ENCODE measurements around the gene GRN. TPM values are rescaled to one million over a fixed set of nuclear protein-coding genes. Genes with fewer than 3 reads are reported as not detected.
A peak's percentile ranks its signal among the peaks of the same experiment; 100 is the strongest.
"Not testable (repeated sequence)": the region's sequence is repeated elsewhere in the genome, so short reads cannot be mapped to it uniquely, and the experiment has no call there.

The GRN gene
- total RNA-seq, 4 donors from 2014 or later, result 101 to 178 (median 120) TPM

- Histone ChIP-seq H3K4me1 (no peaks in the 10 kb centered on the region), H3K9me3 (no peaks in the 10 kb centered on the region), H3K27ac (no peak overlapping the region), H3K4me3 (no peak overlapping the region), H3K27me3 (no peaks in the 10 kb centered on the region), H3K36me3 (no peaks in the 10 kb centered on the region)
- TF ChIP-seq CTCF (IDR thresholded peaks at IDR 0.05), result no peak
- no peak for TF ChIP-seq POLR2A (IDR thresholded peaks at IDR 0.05)
- no peak for DNase-seq
- intact Hi-C loops (cut with DNase I; ENCODE audit: low total_unique reads), result no loop called here
Observed at GRCh38 chr17:44335968-44336367, 9.1 kb upstream of the GRN start.

DNA sequence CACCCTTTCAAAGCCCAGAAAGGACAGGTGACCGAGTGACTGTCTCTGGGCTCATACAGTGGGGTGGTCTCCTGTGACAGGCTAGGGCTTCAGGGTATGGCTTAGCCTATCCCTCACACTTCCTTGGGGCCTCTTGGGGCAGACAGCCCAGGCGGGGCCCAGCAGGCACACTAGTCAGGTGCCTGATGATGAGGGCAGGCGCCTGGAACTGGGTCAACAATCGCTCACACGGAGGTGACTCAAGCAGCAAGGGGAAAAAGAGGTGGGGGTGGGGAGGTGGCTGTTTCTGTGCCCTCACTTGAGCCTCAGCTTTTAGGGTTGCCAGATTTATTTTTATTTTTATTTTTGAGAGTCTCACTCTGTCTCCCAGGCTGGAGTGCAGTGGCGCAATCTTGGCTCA lies 6.4 kb upstream of the GRN start:
- intact Hi-C loops (cut with DNase I; ENCODE audit: low total_unique reads), result no loop called here
- no peak for DNase-seq
- no peaks in the 10 kb centered on the region for H3K36me3 ChIP-seq
- H3K4me3 ChIP-seq, result no peak overlapping the region
- no peaks in the 10 kb centered on the region for H3K4me1 ChIP-seq
- TF ChIP-seq CTCF (IDR thresholded peaks at IDR 0.05) (no peak), POLR2A (IDR thresholded peaks at IDR 0.05) (no peak)
- no peaks in the 10 kb centered on the region for H3K27me3 ChIP-seq
- H3K9me3 ChIP-seq, result no peaks in the 10 kb centered on the region
- no peak overlapping the region for H3K27ac ChIP-seq

- H3K4me3 ChIP-seq; DNase-seq; intact Hi-C loops (cut with DNase I; ENCODE audit: low total_unique reads); H3K4me1 ChIP-seq; H3K27ac ChIP-seq; H3K36me3 ChIP-seq; H3K9me3 ChIP-seq; H3K27me3 ChIP-seq: not testable (repeated sequence)
Observed at GRCh38 chr17:44340553-44340952, 4.5 kb upstream of the GRN start.

GRCh38 chr17:44343510-44344209 lies 1.4 kb upstream of the GRN start:
- Histone ChIP-seq H3K9me3 (no peaks in the 10 kb centered on the region), H3K36me3 (no peaks in the 10 kb centered on the region), H3K27ac (no peak overlapping the region), H3K4me3 (no peak overlapping the region), H3K4me1 (no peaks in the 10 kb centered on the region), H3K27me3 (no peaks in the 10 kb centered on the region)
- DNase-seq, result no peak
- intact Hi-C loops (cut with DNase I; ENCODE audit: low total_unique reads), result no loop called here
- no peak for TF ChIP-seq CTCF (IDR thresholded peaks at IDR 0.05)
- no peak for TF ChIP-seq POLR2A (IDR thresholded peaks at IDR 0.05)

GRCh38 chr17:44345454-44346026 lies 438 bp downstream of the GRN start:
- intact Hi-C loops (cut with DNase I; ENCODE audit: low total_unique reads), result no loop called here
- Histone ChIP-seq H3K4me3 (peak overlapping the region; percentile 75 to 90), H3K36me3 (no peaks in the 10 kb centered on the region), H3K27ac (peak overlapping the region; percentile 81 to 91), H3K9me3 (no peaks in the 10 kb centered on the region), H3K27me3 (no peaks in the 10 kb centered on the region), H3K4me1 (no peaks in the 10 kb centered on the region)
- TF ChIP-seq CTCF (IDR thresholded peaks at IDR 0.05), result peak; percentile 49 to 57 (median 54)
- no peak for TF ChIP-seq POLR2A (IDR thresholded peaks at IDR 0.05)
- peak; percentile 56 to 69 for DNase-seq
